Stomach (tissue), 9 donors: Measurements from ENCODE around the gene PHF19. TPM values are rescaled to one million over a fixed set of nuclear protein-coding genes. Genes with fewer than 3 reads are reported as not detected.

Experiments
- DNase-seq, 2 donors: peaks; one replicate each; pipeline versions ENCODE4 v3.0.0 to v3.0.0-alpha.2; 2013 to 2019
- H3K27ac ChIP-seq, 5 donors: fragments of 200-600 bp in 4 of 5; sonication (generic) in 4 of 5; one replicate each; pipeline ENCODE4 v1.5.1; 2013 to 2019; ENCODE audit warnings: mild to moderate bottlenecking in 1 of 5, moderate library complexity in 1 of 5
- H3K27me3 ChIP-seq, 3 donors: fragments of 200-600 bp; sonication (generic); one replicate each; pipeline ENCODE4 v1.5.1; 2017 to 2019; ENCODE audit warnings: mixed run types in 1 of 3
- H3K36me3 ChIP-seq, 4 donors: fragments of 200-600 bp; sonication (generic); 1 replicate in 3 of 4; 2 replicates in 1 of 4; pipeline ENCODE4 v1.5.1; 2016 to 2019
- H3K4me1 ChIP-seq, 4 donors: fragments of 200-600 bp; sonication (generic); one replicate each; pipeline ENCODE4 v1.5.1; 2016 to 2019
- H3K4me3 ChIP-seq, 4 donors: fragments of 200-600 bp; sonication (generic) in 3 of 4; one replicate each; pipeline ENCODE4 v1.5.1; 2016 to 2019; ENCODE audit warnings: mild to moderate bottlenecking in 1 of 4
- H3K9me3 ChIP-seq, 4 donors: fragments of 200-600 bp; sonication (generic); one replicate each; pipeline ENCODE4 v1.5.1; 2016 to 2019
- CTCF ChIP-seq, 7 experiments: fragments of 450-650 bp in 4 of 7; fragments of 200-600 bp in 3 of 7; sonication (generic) in 3 of 7; IDR thresholded peaks; one replicate each; pipeline ENCODE4 v1.5.1; 2016 to 2019; ENCODE audit warnings: antibody characterized with exemption in 7 of 7, control low read depth in 2 of 7, mild to moderate bottlenecking in 1 of 7
- EP300 ChIP-seq: sonication (generic); formaldehyde crosslinking; IDR thresholded peaks from one replicate; pipeline ENCODE4 v1.6.1; 2017; ENCODE audit warnings: antibody characterized with exemption
- POLR2A ChIP-seq, 4 donors: fragments of 450-650 bp; IDR thresholded peaks; one replicate each; pipeline ENCODE4 v1.6.1; 2016; ENCODE audit warnings: antibody characterized with exemption in 4 of 4, control low read depth in 2 of 4, mild to moderate bottlenecking in 1 of 4, moderate library complexity in 1 of 4
- POLR2AphosphoS5 ChIP-seq, 3 donors: sonication (generic); formaldehyde crosslinking; IDR thresholded peaks; one replicate each; pipeline ENCODE4 v1.6.1; 2016; ENCODE audit warnings: antibody characterized with exemption in 3 of 3
- intact Hi-C: fragments of 100-400 bp; cut with DNase I; formaldehyde crosslinking; loops from one replicate; pipeline ENCODE4 v1.15.1; 2023; ENCODE audit warnings: low total_unique reads
- polyA plus RNA-seq, 3 donors: library from polyadenylated mRNA; stranded (reverse); fragments of 200-250 nt; gene quantifications; one replicate each; pipeline ENCODE4 v1.2.3, GENCODE V29; 2013
- total RNA-seq, 5 donors: library from RNA; depleted of rRNA; stranded (reverse); fragments of >200 nt; gene quantifications; one replicate each; pipeline versions ENCODE4 v1.1.0 to v1.2.3, GENCODE V29; 2014 to 2016
- donor health status: healthy with polysubstance abuse.
- donor health status: Bipolar disorder and iron deficiency.
- donor health status: healthy.

The PHF19 gene
- total and polyA plus RNA-seq, 8 donors = 10.7 to 251 (median 27.2) TPM

- Histone ChIP-seq H3K4me3 (no peak overlapping the region), H3K27me3 (no peaks in the 10 kb centered on the region)
These were observed 69.2 kb downstream of the PHF19 start for GRCh38 chr9:120807607-120808379.

More at GRCh38 chr9:120807607-120808379, 69.2 kb downstream of the PHF19 start:
- Histone ChIP-seq H3K4me1 (no peaks in the 10 kb centered on the region), H3K9me3 (peaks cover 0 to 49% (median 31%) of the 10 kb centered on the region in 4 donors), H3K36me3 (no peaks in the 10 kb centered on the region), H3K27ac (no peak overlapping the region)
- TF ChIP-seq CTCF (IDR thresholded peaks at IDR 0.05) = no peak
- TF ChIP-seq POLR2AphosphoS5 (IDR thresholded peaks at IDR 0.05) = no peak
- TF ChIP-seq EP300 = no peak
- no peak for TF ChIP-seq POLR2A (IDR thresholded peaks at IDR 0.05)
- intact Hi-C loops = no loop called here
- DNase-seq = no peak

Other genes with a start within 250 kb of the PHF19 start
- gene MEGF9, start 162.7 kb downstream of the PHF19 start, total RNA-seq = 10 to 100 TPM in 4 of 5 donors, 1 to 10 TPM in 1; 4.1 to 26.8 (median 15.8) TPM
- gene MEGF9, start 162.7 kb downstream of the PHF19 start, polyA plus RNA-seq = 1 to 10 TPM; 3.5 to 4.1 (median 3.7) TPM
- 10 to 100 TPM; 11.3 to 78.9 (median 31.2) TPM for gene FBXW2, start 83.8 kb downstream of the PHF19 start, total RNA-seq
- gene FBXW2, start 83.8 kb downstream of the PHF19 start, polyA plus RNA-seq = 10 to 100 TPM in 2 of 3 donors, 1 to 10 TPM in 1; 7.9 to 19.2 (median 16.7) TPM
- 10 to 100 TPM; 18.8 to 39.1 (median 28.4) TPM for gene PSMD5, start 34.3 kb downstream of the PHF19 start, total RNA-seq
- gene PSMD5, start 34.3 kb downstream of the PHF19 start, polyA plus RNA-seq = 10 to 100 TPM; 14.8 to 18.5 (median 15.7) TPM
- 10 to 100 TPM in 1 of 5 donors, 1 to 10 TPM in 3, under 1 TPM in 1; 0.58 to 10.3 (median 2.8) TPM for gene TRAF1, start 49.6 kb upstream of the PHF19 start, total RNA-seq
- gene TRAF1, start 49.6 kb upstream of the PHF19 start, polyA plus RNA-seq = 1 to 10 TPM; 2.3 to 6.8 (median 3.7) TPM
- gene C5, start 173.1 kb upstream of the PHF19 start, total RNA-seq = 10 to 100 TPM in 1 of 5 donors, 1 to 10 TPM in 4; 4.3 to 13.4 (median 7.6) TPM
- gene C5, start 173.1 kb upstream of the PHF19 start, polyA plus RNA-seq = 1 to 10 TPM; 4.0 to 6.5 (median 5.2) TPM
- 10 to 100 TPM in 4 of 5 donors, 1 to 10 TPM in 1; 9.4 to 27.4 (median 19.1) TPM for gene CNTRL, start 197.8 kb upstream of the PHF19 start, total RNA-seq
- 1 to 10 TPM; 4.4 to 7.6 (median 5.6) TPM for gene CNTRL, start 197.8 kb upstream of the PHF19 start, polyA plus RNA-seq